ENCODE measurements around the gene VPS54.
A peak's percentile ranks its signal among the peaks of the same experiment; 100 is the strongest.

VPS54 gene

GRCh38 chr2:63886445-63886844, 132.8 kb downstream of the VPS54 start:
- no peak overlapping the region for H4K91ac ChIP-seq (ENCODE audit: low read depth, low read length)
- H3K27ac ChIP-seq (ENCODE audit: low read depth, low read length): no peak overlapping the region
- H2BK120ac ChIP-seq (ENCODE audit: insufficient read depth, low read length, poor library complexity): no peak overlapping the region
- no peak overlapping the region for H3K4me2 ChIP-seq (ENCODE audit: low read length)
- no peaks in the 10 kb centered on the region for H3K79me2 ChIP-seq (ENCODE audit: control insufficient read depth, insufficient read depth, low read length, poor library complexity)
- no peak overlapping the region for H2BK5ac ChIP-seq (ENCODE audit: low read depth, low read length, poor library complexity)
- H3K9me3 ChIP-seq (ENCODE audit: insufficient read depth, low read depth, low read length): no peaks in the 10 kb centered on the region
- H3K23ac ChIP-seq (ENCODE audit: low read length): no peak overlapping the region
- H4K8ac ChIP-seq (ENCODE audit: low read depth, low read length): no peak overlapping the region
- H3K79me1 ChIP-seq (ENCODE audit: low read length): no peaks in the 10 kb centered on the region
- no peak overlapping the region for H2AK5ac ChIP-seq (ENCODE audit: low read length)
- no peak overlapping the region for H4K12ac ChIP-seq (ENCODE audit: low read depth, low read length)
- no peak overlapping the region for H2AFZ ChIP-seq (ENCODE audit: insufficient read depth, low read length, poor library complexity)
- H3K14ac ChIP-seq (ENCODE audit: low read length): no peak overlapping the region
- no peak overlapping the region for H2BK12ac ChIP-seq (ENCODE audit: low read length)
- no peak overlapping the region for H3K4me3 ChIP-seq (ENCODE audit: low read depth, low read length)
- no CpG with 5 or more reads among the region's 2 CpGs for WGBS (ENCODE audit: extremely low coverage, insufficient coverage, insufficient read length)
- H3K27me3 ChIP-seq (ENCODE audit: insufficient read depth, low read length): no peaks in the 10 kb centered on the region
- DNase-seq: no peak
- no peaks in the 10 kb centered on the region for H3K4me1 ChIP-seq (ENCODE audit: control insufficient read depth in 1 of 2, insufficient read depth in 2 of 2, low read length in 2 of 2)
- peaks cover 13 to 33% of the 10 kb centered on the region in 2 experiments for H3K36me3 ChIP-seq (ENCODE audit: control insufficient read depth in 1 of 2, insufficient read depth in 2 of 2, low read length in 2 of 2)
- H3K4ac ChIP-seq (ENCODE audit: low read depth, low read length): no peak overlapping the region
- peak overlapping the region; percentile 50 for H3K9ac ChIP-seq (ENCODE audit: low read length)
- H3K18ac ChIP-seq (ENCODE audit: low read length): no peak overlapping the region

GRCh38 chr2:63882395-63883105, 136.7 kb downstream of the VPS54 start:
- no peak overlapping the region for H3K18ac ChIP-seq (ENCODE audit: low read length)
- H3K14ac ChIP-seq (ENCODE audit: low read length): no peak overlapping the region
- no peak overlapping the region for H4K91ac ChIP-seq (ENCODE audit: low read depth, low read length)
- H2BK12ac ChIP-seq (ENCODE audit: low read length): no peak overlapping the region
- no peak for DNase-seq
- H3K4me2 ChIP-seq (ENCODE audit: low read length): no peak overlapping the region
- H2AK5ac ChIP-seq (ENCODE audit: low read length): no peak overlapping the region
- H3K27ac ChIP-seq (ENCODE audit: low read depth, low read length): no peak overlapping the region
- no peaks in the 10 kb centered on the region for H3K79me2 ChIP-seq (ENCODE audit: control insufficient read depth, insufficient read depth, low read length, poor library complexity)
- no peak overlapping the region for H3K23ac ChIP-seq (ENCODE audit: low read length)
- H3K27me3 ChIP-seq (ENCODE audit: insufficient read depth, low read length): no peaks in the 10 kb centered on the region
- no peak overlapping the region for H2BK5ac ChIP-seq (ENCODE audit: low read depth, low read length, poor library complexity)
- no peak overlapping the region for H4K12ac ChIP-seq (ENCODE audit: low read depth, low read length)
- no peak overlapping the region for H4K8ac ChIP-seq (ENCODE audit: low read depth, low read length)
- H3K4ac ChIP-seq (ENCODE audit: low read depth, low read length): no peak overlapping the region
- no peaks in the 10 kb centered on the region for H3K9me3 ChIP-seq (ENCODE audit: insufficient read depth, low read depth, low read length)
- no peaks in the 10 kb centered on the region for H3K79me1 ChIP-seq (ENCODE audit: low read length)
- WGBS (ENCODE audit: extremely low coverage, insufficient coverage, insufficient read length): no CpG with 5 or more reads among the region's 3 CpGs
- peaks cover 8 to 29% of the 10 kb centered on the region in 2 experiments for H3K36me3 ChIP-seq (ENCODE audit: control insufficient read depth in 1 of 2, insufficient read depth in 2 of 2, low read length in 2 of 2)
- H3K4me1 ChIP-seq (ENCODE audit: control insufficient read depth in 1 of 2, insufficient read depth in 2 of 2, low read length in 2 of 2): no peaks in the 10 kb centered on the region
- H3K9ac ChIP-seq (ENCODE audit: low read length): no peak overlapping the region
- no peak overlapping the region for H3K4me3 ChIP-seq (ENCODE audit: low read depth, low read length)
- no peak overlapping the region for H2BK120ac ChIP-seq (ENCODE audit: insufficient read depth, low read length, poor library complexity)
- H2AFZ ChIP-seq (ENCODE audit: insufficient read depth, low read length, poor library complexity): no peak overlapping the region

- Histone ChIP-seq H3K18ac (ENCODE audit: low read length) (no peak overlapping the region), H3K4me2 (ENCODE audit: low read length) (no peak overlapping the region), H2BK5ac (ENCODE audit: low read depth, low read length, poor library complexity) (no peak overlapping the region), H3K79me2 (ENCODE audit: control insufficient read depth, insufficient read depth, low read length, poor library complexity) (no peaks in the 10 kb centered on the region), H3K79me1 (ENCODE audit: low read length) (no peaks in the 10 kb centered on the region), H3K9ac (ENCODE audit: low read length) (no peak overlapping the region), H3K23ac (ENCODE audit: low read length) (no peak overlapping the region), H4K8ac (ENCODE audit: low read depth, low read length) (no peak overlapping the region), H3K27ac (ENCODE audit: low read depth, low read length) (no peak overlapping the region), H2BK120ac (ENCODE audit: insufficient read depth, low read length, poor library complexity) (no peak overlapping the region), H3K14ac (ENCODE audit: low read length) (no peak overlapping the region), H3K4ac (ENCODE audit: low read depth, low read length) (no peak overlapping the region), H4K91ac (ENCODE audit: low read depth, low read length) (no peak overlapping the region), H2AFZ (ENCODE audit: insufficient read depth, low read length, poor library complexity) (no peak overlapping the region), H2BK12ac (ENCODE audit: low read length) (no peak overlapping the region), H3K4me3 (ENCODE audit: low read depth, low read length) (no peak overlapping the region), H3K9me3 (ENCODE audit: insufficient read depth, low read depth, low read length) (no peaks in the 10 kb centered on the region), H2AK5ac (ENCODE audit: low read length) (no peak overlapping the region), H3K4me1 (ENCODE audit: control insufficient read depth in 1 of 2, insufficient read depth in 2 of 2, low read length in 2 of 2) (no peaks in the 10 kb centered on the region), H3K36me3 (ENCODE audit: control insufficient read depth in 1 of 2, insufficient read depth in 2 of 2, low read length in 2 of 2) (peaks cover 2 to 20% of the 10 kb centered on the region in 2 experiments), H4K12ac (ENCODE audit: low read depth, low read length) (no peak overlapping the region), H3K27me3 (ENCODE audit: insufficient read depth, low read length) (no peaks in the 10 kb centered on the region)
- no peak for DNase-seq
- no CpG with 5 or more reads among the region's 2 CpGs for WGBS (ENCODE audit: extremely low coverage, insufficient coverage, insufficient read length)
These were observed 138.0 kb downstream of the VPS54 start for GRCh38 chr2:63881205-63881604.

- Histone ChIP-seq H3K27ac (ENCODE audit: low read depth, low read length) (no peak overlapping the region), H3K4ac (ENCODE audit: low read depth, low read length) (no peak overlapping the region), H3K14ac (ENCODE audit: low read length) (no peak overlapping the region), H3K23ac (ENCODE audit: low read length) (no peak overlapping the region), H2AFZ (ENCODE audit: insufficient read depth, low read length, poor library complexity) (no peak overlapping the region), H2BK5ac (ENCODE audit: low read depth, low read length, poor library complexity) (no peak overlapping the region), H3K9me3 (ENCODE audit: insufficient read depth, low read depth, low read length) (no peaks in the 10 kb centered on the region), H3K4me3 (ENCODE audit: low read depth, low read length) (no peak overlapping the region), H2BK120ac (ENCODE audit: insufficient read depth, low read length, poor library complexity) (no peak overlapping the region), H4K8ac (ENCODE audit: low read depth, low read length) (no peak overlapping the region), H4K12ac (ENCODE audit: low read depth, low read length) (no peak overlapping the region), H4K91ac (ENCODE audit: low read depth, low read length) (no peak overlapping the region), H2AK5ac (ENCODE audit: low read length) (no peak overlapping the region), H3K18ac (ENCODE audit: low read length) (no peak overlapping the region), H3K79me1 (ENCODE audit: low read length) (no peaks in the 10 kb centered on the region), H3K9ac (ENCODE audit: low read length) (peak overlapping the region; percentile 43), H2BK12ac (ENCODE audit: low read length) (no peak overlapping the region), H3K4me2 (ENCODE audit: low read length) (no peak overlapping the region), H3K27me3 (ENCODE audit: insufficient read depth, low read length) (no peaks in the 10 kb centered on the region), H3K36me3 (ENCODE audit: control insufficient read depth in 1 of 2, insufficient read depth in 2 of 2, low read length in 2 of 2) (peaks cover 2 to 20% of the 10 kb centered on the region in 2 experiments), H3K79me2 (ENCODE audit: control insufficient read depth, insufficient read depth, low read length, poor library complexity) (no peaks in the 10 kb centered on the region), H3K4me1 (ENCODE audit: control insufficient read depth in 1 of 2, insufficient read depth in 2 of 2, low read length in 2 of 2) (no peaks in the 10 kb centered on the region)
- no CpG with 5 or more reads among the region's 4 CpGs for WGBS (ENCODE audit: extremely low coverage, insufficient coverage, insufficient read length)
- no peak for DNase-seq
These were observed 138.6 kb downstream of the VPS54 start for GRCh38 chr2:63880625-63881024.
